Fibroblast of lung (primary cell): Measurements from ENCODE around the gene GHRHR. TPM values are rescaled to one million over a fixed set of nuclear protein-coding genes. Genes with fewer than 3 reads are reported as not detected.

ENCODE experiments used
- DNase-seq, 2 donors: peaks; one replicate each; pipeline versions ENCODE4 v3.0.0 to v3.0.0-alpha.2; 2010; ENCODE audit warnings: low read depth in 2 of 2
- H2AFZ ChIP-seq: 2 replicates; pipeline ENCODE4 v1.5.1; 2012; ENCODE audit warnings: low read length, control low read depth, inconsistent platforms
- H3K27ac ChIP-seq: 2 replicates; pipeline ENCODE4 v1.5.1; 2011; ENCODE audit warnings: low read length, control low read depth; ENCODE audit not compliant: insufficient read depth
- H3K27me3 ChIP-seq: 2 replicates; pipeline ENCODE4 v1.5.1; 2011; ENCODE audit warnings: mild to moderate bottlenecking, low read length; ENCODE audit not compliant: control insufficient read depth, insufficient read depth
- H3K36me3 ChIP-seq: 2 replicates; pipeline ENCODE4 v1.5.1; 2011; ENCODE audit warnings: low read length; ENCODE audit not compliant: control insufficient read depth, insufficient read depth
- H3K4me1 ChIP-seq: 2 replicates; pipeline ENCODE4 v1.5.1; 2011; ENCODE audit warnings: low read length; ENCODE audit not compliant: control insufficient read depth, insufficient read depth; ENCODE audit errors: extremely low read depth
- H3K4me2 ChIP-seq: 2 replicates; pipeline ENCODE4 v1.5.1; 2011; ENCODE audit warnings: low read length, control low read depth; ENCODE audit not compliant: insufficient read depth; ENCODE audit errors: extremely low read depth
- H3K4me3 ChIP-seq, 4 experiments: fragments of 200-600 bp in 1 of 4; sonication (generic) in 1 of 4; replicated peaks in 1 of 4; 2 replicates each; pipeline ENCODE4 v1.5.1; 2011 to 2016; ENCODE audit warnings: low read length in 4 of 4, low read depth in 3 of 4, mild to moderate bottlenecking in 3 of 4, control low read depth in 2 of 4, inconsistent platforms in 1 of 4, mixed read lengths in 1 of 4; ENCODE audit not compliant: insufficient read depth in 1 of 4; ENCODE audit errors: control extremely low read depth in 1 of 4
- H3K79me2 ChIP-seq: 2 replicates; pipeline ENCODE4 v1.5.1; 2012; ENCODE audit warnings: mild to moderate bottlenecking, low read length, inconsistent platforms; ENCODE audit not compliant: control insufficient read depth, insufficient read depth
- H3K9ac ChIP-seq: 2 replicates; pipeline ENCODE4 v1.5.1; 2011; ENCODE audit warnings: mild to moderate bottlenecking, low read length, control low read depth; ENCODE audit not compliant: insufficient read depth
- H3K9me3 ChIP-seq: 2 replicates; pipeline ENCODE4 v1.5.1; 2012; ENCODE audit warnings: low read depth, low read length; ENCODE audit not compliant: control insufficient read depth, insufficient read depth
- H4K20me1 ChIP-seq: 2 replicates; pipeline ENCODE4 v1.5.1; 2011; ENCODE audit warnings: low read length; ENCODE audit not compliant: control insufficient read depth, insufficient read depth; ENCODE audit errors: extremely low read depth
- CTCF ChIP-seq, 2 donors: IDR thresholded peaks in 1 of 2; conservative IDR thresholded peaks in 1 of 2; 1 replicate in 1 of 2; 2 replicates in 1 of 2; pipeline ENCODE4 v1.5.1; 2011 to 2012; ENCODE audit warnings: low read length in 2 of 2, control low read depth in 1 of 2, inconsistent platforms in 1 of 2, low read depth in 1 of 2, mild to moderate bottlenecking in 1 of 2
- EZH2 ChIP-seq: IDR thresholded peaks from 2 replicates; pipeline ENCODE4 v1.5.1; 2012; ENCODE audit warnings: low read length, control low read depth, mild to moderate bottlenecking; ENCODE audit errors: missing control alignments
- polyA plus RNA-seq, 2 donors: library from polyadenylated mRNA; depleted of rRNA in 1 of 2; stranded (reverse) in 1 of 2; unstranded in 1 of 2; fragments of >200 nt; gene quantifications; 2 replicates each; pipeline ENCODE4 v1.2.1, GENCODE V29; 2011 to 2012; ENCODE audit warnings: missing spikeins in 1 of 2
- total RNA-seq: library from RNA; depleted of rRNA; stranded (reverse); fragments of >200 nt; gene quantifications from 2 replicates; pipeline ENCODE4 v1.2.1, GENCODE V29; 2014

GHRHR gene
- total and polyA plus RNA-seq, 2 donors (not counting 1 experiment from before 2014, with no cell fraction given), result not detected

GRCh38 chr7:30931929-30932540, 31.7 kb upstream of the GHRHR start:
- no peaks in the 10 kb centered on the region for H3K79me2 ChIP-seq
- H3K4me1 ChIP-seq, result peaks cover 4% of the 10 kb centered on the region
- no peak overlapping the region for H3K9ac ChIP-seq
- no peaks in the 10 kb centered on the region for H4K20me1 ChIP-seq
- H3K36me3 ChIP-seq, result no peaks in the 10 kb centered on the region
- no peak overlapping the region for H3K4me3 ChIP-seq
- DNase-seq, result no peak
- H3K4me2 ChIP-seq, result no peak overlapping the region
- H3K9me3 ChIP-seq, result no peaks in the 10 kb centered on the region
- no peaks in the 10 kb centered on the region for H3K27me3 ChIP-seq
- H3K27ac ChIP-seq, result no peak overlapping the region
- no peak overlapping the region for H2AFZ ChIP-seq
- TF ChIP-seq EZH2, result no peak
- no peak for TF ChIP-seq CTCF (conservative IDR thresholded peaks at IDR 0.05 in 1 of 2, IDR thresholded peaks at IDR 0.05 in 1 of 2; ENCODE audit: low read depth in 1 of 2, low read length in 2 of 2)

GRCh38 chr7:30932562-30932961, 31.2 kb upstream of the GHRHR start:
- no peak overlapping the region for H3K4me3 ChIP-seq
- TF ChIP-seq CTCF (conservative IDR thresholded peaks at IDR 0.05 in 1 of 2, IDR thresholded peaks at IDR 0.05 in 1 of 2; ENCODE audit: low read depth in 1 of 2, low read length in 2 of 2), result no peak
- TF ChIP-seq EZH2, result no peak
- H3K9me3 ChIP-seq, result no peaks in the 10 kb centered on the region
- no peak overlapping the region for H3K4me2 ChIP-seq
- no peaks in the 10 kb centered on the region for H3K79me2 ChIP-seq
- peak in 1 of 2 donors; percentile 8 for DNase-seq
- H3K9ac ChIP-seq, result no peak overlapping the region
- no peak overlapping the region for H2AFZ ChIP-seq
- no peaks in the 10 kb centered on the region for H3K27me3 ChIP-seq
- no peaks in the 10 kb centered on the region for H4K20me1 ChIP-seq
- peaks cover 4% of the 10 kb centered on the region for H3K4me1 ChIP-seq
- no peak overlapping the region for H3K27ac ChIP-seq
- H3K36me3 ChIP-seq, result no peaks in the 10 kb centered on the region

GRCh38 chr7:30933124-30933974, 30.4 kb upstream of the GHRHR start:
- Histone ChIP-seq H3K36me3 (no peaks in the 10 kb centered on the region), H4K20me1 (no peaks in the 10 kb centered on the region), H3K4me1 (peaks cover 4% of the 10 kb centered on the region), H3K9ac (no peak overlapping the region), H3K27me3 (no peaks in the 10 kb centered on the region), H3K4me2 (no peak overlapping the region), H3K4me3 (no peak overlapping the region), H3K27ac (no peak overlapping the region), H2AFZ (no peak overlapping the region), H3K79me2 (no peaks in the 10 kb centered on the region), H3K9me3 (no peaks in the 10 kb centered on the region)
- TF ChIP-seq CTCF (conservative IDR thresholded peaks at IDR 0.05 in 1 of 2, IDR thresholded peaks at IDR 0.05 in 1 of 2; ENCODE audit: low read depth in 1 of 2, low read length in 2 of 2) (no peak), EZH2 (no peak)
- DNase-seq, result no peak
